ENCODE measurements around the gene SLC12A7.

- TF ChIP-seq, protein P1, sequence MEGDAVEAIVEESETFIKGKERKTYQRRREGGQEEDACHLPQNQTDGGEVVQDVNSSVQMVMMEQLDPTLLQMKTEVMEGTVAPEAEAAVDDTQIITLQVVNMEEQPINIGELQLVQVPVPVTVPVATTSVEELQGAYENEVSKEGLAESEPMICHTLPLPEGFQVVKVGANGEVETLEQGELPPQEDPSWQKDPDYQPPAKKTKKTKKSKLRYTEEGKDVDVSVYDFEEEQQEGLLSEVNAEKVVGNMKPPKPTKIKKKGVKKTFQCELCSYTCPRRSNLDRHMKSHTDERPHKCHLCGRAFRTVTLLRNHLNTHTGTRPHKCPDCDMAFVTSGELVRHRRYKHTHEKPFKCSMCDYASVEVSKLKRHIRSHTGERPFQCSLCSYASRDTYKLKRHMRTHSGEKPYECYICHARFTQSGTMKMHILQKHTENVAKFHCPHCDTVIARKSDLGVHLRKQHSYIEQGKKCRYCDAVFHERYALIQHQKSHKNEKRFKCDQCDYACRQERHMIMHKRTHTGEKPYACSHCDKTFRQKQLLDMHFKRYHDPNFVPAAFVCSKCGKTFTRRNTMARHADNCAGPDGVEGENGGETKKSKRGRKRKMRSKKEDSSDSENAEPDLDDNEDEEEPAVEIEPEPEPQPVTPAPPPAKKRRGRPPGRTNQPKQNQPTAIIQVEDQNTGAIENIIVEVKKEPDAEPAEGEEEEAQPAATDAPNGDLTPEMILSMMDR (conservative IDR thresholded peaks at IDR 0.05): no peak
- TF ChIP-seq ZFX (IDR thresholded peaks at IDR 0.05): no peak
Measured at GRCh38 chr5:1095990-1096363, 15.9 kb downstream of the SLC12A7 start.
